GM23248 (cell line): ENCODE results near the gene ARHGEF4.

ENCODE experiments used
- EZH2 ChIP-seq: fragments of 200-600 bp; sonication (generic); IDR thresholded peaks from 2 replicates; pipeline ENCODE4 v1.6.1; 2018; ENCODE audit warnings: antibody characterized with exemption, mild to moderate bottlenecking; ENCODE audit not compliant: insufficient read depth, poor library complexity, severe bottlenecking
- EZH2phosphoT487 ChIP-seq: fragments of 200-600 bp; sonication (generic); IDR thresholded peaks from 2 replicates; pipeline ENCODE4 v1.6.1; 2018; ENCODE audit warnings: antibody characterized with exemption, moderate library complexity, mild to moderate bottlenecking, low read depth; ENCODE audit not compliant: insufficient read depth

- TF ChIP-seq EZH2phosphoT487 (no peak), EZH2 (no peak)
Measured at GRCh38 chr2:131004446-131005209, 167.9 kb downstream of the ARHGEF4 start.
